Measurements from ENCODE around the gene ST6GALNAC5. TPM values are rescaled to one million over a fixed set of nuclear protein-coding genes. Genes with fewer than 3 reads are reported as not detected.

The ST6GALNAC5 gene
- total RNA-seq, 2 donors from 2014 or later: 2.6 to 12.9 TPM

GRCh38 chr1:77103486-77103885 lies 236.2 kb downstream of the ST6GALNAC5 start:
- TF ChIP-seq POLR2A (IDR thresholded peaks at IDR 0.05) (no peak), CTCF (IDR thresholded peaks at IDR 0.05) (no peak)
- ATAC-seq (no peak), DNase-seq (no peak)
- 84 to 89% methylated on average over 4 of the region's 4 CpGs for WGBS, 2 donors
- intact Hi-C loops (cut with DNase I): no loop called here
- Histone ChIP-seq H3K27ac (no peak overlapping the region), H3K36me3 (replicated peaks in 1 of 2; ENCODE audit: insufficient read depth in 1 of 2, low read depth in 2 of 2) (no peaks in the 10 kb centered on the region), H3K27me3 (no peaks in the 10 kb centered on the region), H3K4me1 (no peaks in the 10 kb centered on the region), H3K9me3 (no peaks in the 10 kb centered on the region), H3K4me3 (no peak overlapping the region)

GRCh38 chr1:77104672-77105071 lies 237.4 kb downstream of the ST6GALNAC5 start:
- DNase-seq (no peak), ATAC-seq (no peak)
- Histone ChIP-seq H3K27me3 (no peaks in the 10 kb centered on the region), H3K27ac (no peak overlapping the region), H3K9me3 (no peaks in the 10 kb centered on the region), H3K36me3 (replicated peaks in 1 of 2; ENCODE audit: insufficient read depth in 1 of 2, low read depth in 2 of 2) (no peaks in the 10 kb centered on the region), H3K4me3 (no peak overlapping the region), H3K4me1 (no peaks in the 10 kb centered on the region)
- intact Hi-C loops (cut with DNase I): no loop called here
- TF ChIP-seq CTCF (IDR thresholded peaks at IDR 0.05) (no peak), POLR2A (IDR thresholded peaks at IDR 0.05) (no peak)
- 92 to 95% methylated on average over 10 of the region's 10 CpGs for WGBS, 2 donors

Small RNA genes within 50 kb of the gene (microRNA-seq; reads per million reads assigned to microRNA genes)
- 0 reads per million in 2 donors for gene MIR7156 (ENCODE audit: borderline number of aligned reads in 2 of 2, borderline replicate concordance in 2 of 2)

Small RNA genes within 50 kb of the gene (small RNA-seq; reads per million reads assigned to genes)
- not detected for gene MIR7156
